HCT116 (cell line): ENCODE measurements around the gene OSTF1. TPM values are rescaled to one million over a fixed set of nuclear protein-coding genes. Genes with fewer than 3 reads are reported as not detected.
A peak's percentile ranks its signal among the peaks of the same experiment; 100 is the strongest.

ENCODE experiments used
- ATAC-seq: fragments of 200-7000 bp; cut with Tn5 transposase; 2 replicates; pipeline ENCODE4 v1.9.1; 2020; ENCODE audit warnings: mild to moderate bottlenecking, moderate library complexity
- BruUV-seq: library from RNA; stranded (reverse); fragments of 400-500 nt; replicated peaks from 2 replicates; lab custom pipeline; 2021; lab: Mats Ljungman, UMichigan
- CTCF ChIA-PET: fragments of 300-600 bp; sonication (Branson Sonifier 250); formaldehyde crosslinking; loops from one replicate; lab custom pipeline; 2021; ENCODE audit warnings: antibody characterized with exemption; lab: Charles Lee
- POLR2A ChIA-PET: fragments of 300-600, 350-600 bp; sonication (Branson Sonifier 250); formaldehyde crosslinking; loops from one replicate; lab custom pipeline; 2021; ENCODE audit warnings: antibody characterized with exemption; lab: Charles Lee
- RAD21 ChIA-PET, 2 experiments: fragments of 300-600 bp; sonication (Branson Sonifier 250); formaldehyde crosslinking; loops; one replicate each; lab custom pipeline; 2023; ENCODE audit warnings: low total read pairs in 2 of 2; ENCODE audit not compliant: uncharacterized antibody in 2 of 2, unreplicated experiment in 2 of 2, low non-redundant PET in 1 of 2; lab: Charles Lee
- DNase-seq: peaks from one replicate; pipeline ENCODE4 v3.0.0-alpha.2; 2010; ENCODE audit warnings: low read depth, low spot score
- H2AFZ ChIP-seq: fragments of 200-600 bp; shearing (Covaris generic), sonication (generic); 2 replicates; pipeline ENCODE4 v1.6.1; 2017; ENCODE audit warnings: low read depth, mixed run types, mixed read lengths, antibody characterized with exemption, low read length; ENCODE audit not compliant: poor library complexity, severe bottlenecking
- H3K27ac ChIP-seq: 2 replicates; pipeline ENCODE4 v1.5.1; 2012; ENCODE audit warnings: low read depth, low read length
- H3K27me3 ChIP-seq: fragments of 200-600 bp; sonication (generic); 2 replicates; pipeline ENCODE4 v1.6.1; 2016; ENCODE audit warnings: mixed run types, low read length, mixed read lengths; ENCODE audit not compliant: insufficient read depth
- H3K36me3 ChIP-seq, 2 experiments: fragments of 200-500 bp in 1 of 2; fragments of 200-600 bp in 1 of 2; sonication (Bioruptor generic) in 1 of 2; sonication (generic) in 1 of 2; 2 replicates each; pipeline versions ENCODE4 v1.5.1 to v1.6.1; 2014 to 2016; ENCODE audit warnings: low read length in 2 of 2, inconsistent platforms in 1 of 2, mixed read lengths in 1 of 2, mixed run types in 1 of 2; ENCODE audit not compliant: insufficient read depth in 2 of 2, control insufficient read depth in 1 of 2
- H3K4me1 ChIP-seq, 2 experiments: fragments of 200-600 bp in 1 of 2; sonication (generic) in 1 of 2; 2 replicates each; pipeline versions ENCODE4 v1.5.1 to v1.6.1; 2012 to 2017; ENCODE audit warnings: low read length in 2 of 2, inconsistent platforms in 1 of 2, mild to moderate bottlenecking in 1 of 2, mixed read lengths in 1 of 2, mixed run types in 1 of 2, moderate library complexity in 1 of 2; ENCODE audit not compliant: insufficient read depth in 2 of 2, control insufficient read depth in 1 of 2
- H3K4me2 ChIP-seq: fragments of 200-600 bp; sonication (generic); 2 replicates; pipeline ENCODE4 v1.6.1; 2017; ENCODE audit warnings: mixed run types, low read length, mixed read lengths
- H3K4me3 ChIP-seq, 2 experiments: fragments of 200-600 bp in 1 of 2; sonication (generic) in 1 of 2; replicated peaks in 1 of 2; 2 replicates each; pipeline ENCODE4 v1.5.1; 2011 to 2016; ENCODE audit warnings: low read length in 2 of 2, control low read depth in 1 of 2, low read depth in 1 of 2, mild to moderate bottlenecking in 1 of 2, mixed read lengths in 1 of 2, mixed run types in 1 of 2
- H3K79me2 ChIP-seq: fragments of 200-600 bp; sonication (generic); 2 replicates; pipeline ENCODE4 v1.6.1; 2017; ENCODE audit warnings: mild to moderate bottlenecking, mixed run types, low read length, moderate library complexity, mixed read lengths; ENCODE audit not compliant: insufficient read depth
- H3K9ac ChIP-seq: fragments of 200-600 bp; sonication (generic); 2 replicates; pipeline ENCODE4 v1.6.1; 2016; ENCODE audit warnings: low read length, mixed read lengths
- H3K9me2 ChIP-seq: fragments of 200-600 bp; sonication (generic), shearing (Covaris generic); 2 replicates; pipeline ENCODE4 v1.6.1; 2017; ENCODE audit warnings: mixed run types, mild to moderate bottlenecking, moderate library complexity; ENCODE audit not compliant: insufficient read depth
- H3K9me3 ChIP-seq, 2 experiments: fragments of 200-500 bp in 1 of 2; fragments of 200-600 bp in 1 of 2; sonication (Bioruptor generic) in 1 of 2; sonication (generic) in 1 of 2; 2 replicates each; pipeline ENCODE4 v1.6.1; 2014 to 2017; ENCODE audit warnings: low read length in 2 of 2, mixed read lengths in 2 of 2, inconsistent platforms in 1 of 2, low read depth in 1 of 2, mild to moderate bottlenecking in 1 of 2, mixed run types in 1 of 2, moderate library complexity in 1 of 2; ENCODE audit not compliant: control insufficient read depth in 1 of 2, insufficient read depth in 1 of 2
- H4K20me1 ChIP-seq: fragments of 200-600 bp; sonication (generic), shearing (Covaris generic); 2 replicates; pipeline ENCODE4 v1.6.1; 2017; ENCODE audit warnings: mixed run types, mild to moderate bottlenecking, moderate library complexity; ENCODE audit not compliant: insufficient read depth
- CTCF ChIP-seq, 3 experiments: fragments of 200-600 bp in 1 of 3; sonication (generic) in 1 of 3; IDR thresholded peaks in 2 of 3; conservative IDR thresholded peaks in 1 of 3; 2 replicates each; pipeline ENCODE4 v1.5.1; 2012 to 2017; ENCODE audit warnings: low read depth in 2 of 3, low read length in 2 of 3, antibody characterized with exemption in 1 of 3, borderline replicate concordance in 1 of 3, control low read depth in 1 of 3, mild to moderate bottlenecking in 1 of 3, mixed read lengths in 1 of 3, mixed run types in 1 of 3, moderate library complexity in 1 of 3; ENCODE audit not compliant: insufficient read depth in 1 of 3
- ELF1 ChIP-seq: IDR thresholded peaks from 2 replicates; pipeline ENCODE4 v1.6.1; 2012; ENCODE audit warnings: low read depth, borderline replicate concordance
- REST ChIP-seq: IDR thresholded peaks from 2 replicates; pipeline ENCODE4 v1.6.1; 2012; ENCODE audit warnings: low read depth
- intact Hi-C: fragments of 100-400 bp; cut with micrococcal nuclease; formaldehyde crosslinking; loops from 2 replicates; pipeline ENCODE4 v1.10.0; 2022
- total RNA-seq: library from RNA; stranded (reverse); gene quantifications from one replicate; pipeline ENCODE4 v1.2.1, GENCODE V29; 2021; ENCODE audit not compliant: unreplicated experiment

Gene OSTF1
- total RNA-seq, 1 experiment from 2014 or later = 20.7 TPM

- ChIA-PET CTCF (interaction anchor here (0.6 to 1.5 kb wide), 11 partner anchors 9 to 679 kb away, joined by 3 to 6 read pairs (median 4); no protein-coding TSS in a partner anchor), POLR2A (no interaction called here), RAD21 (interaction anchor here in 1 of 2 experiments (1.3 kb wide), 1 partner anchor 408 kb away, joined by 3 read pairs; no protein-coding TSS in a partner anchor)
- no peak overlapping the region for H3K9ac ChIP-seq
- H3K4me2 ChIP-seq = peak overlapping the region; percentile 40
- no peak overlapping the region for H3K27ac ChIP-seq
- intact Hi-C loops = loop anchor here (1.0 to 10.0 kb wide), 4 partner anchors 49 to 411 kb away; partner anchors contain the start of gene C9orf40
- H3K4me3 ChIP-seq = no peak overlapping the region
- H3K4me1 ChIP-seq = peaks cover 6 to 14% of the 10 kb centered on the region in 2 experiments; a peak in 2 of 4 replicates
- no peaks in the 10 kb centered on the region for H3K9me3 ChIP-seq
- TF ChIP-seq REST (no peak), ELF1 (no peak), CTCF (IDR thresholded peaks at IDR 0.05 in 2 of 3, conservative IDR thresholded peaks at IDR 0.05 in 1 of 3; ENCODE audit: borderline replicate concordance in 1 of 3, insufficient read depth in 1 of 3, low read depth in 2 of 3, low read length in 2 of 3) (peak; percentile 36 to 85 (median 78); a peak in 5 of 6 replicates)
- BruUV-seq = no TSS peak
- ATAC-seq = peak; percentile 85
- H2AFZ ChIP-seq = peak overlapping the region; percentile 100
- no peaks in the 10 kb centered on the region for H3K27me3 ChIP-seq
- peak; percentile 38 for DNase-seq
- no peaks in the 10 kb centered on the region for H3K9me2 ChIP-seq
- H3K36me3 ChIP-seq = no peaks in the 10 kb centered on the region
- no peaks in the 10 kb centered on the region for H4K20me1 ChIP-seq
- H3K79me2 ChIP-seq = no peaks in the 10 kb centered on the region
Observed at GRCh38 chr9:75185585-75186170, 97.4 kb downstream of the OSTF1 start.
